GM12878 (cell line): ENCODE data around the gene LTBP2. TPM values are rescaled to one million over a fixed set of nuclear protein-coding genes. Genes with fewer than 3 reads are reported as not detected.

Experiments
- ATAC-seq: fragments of 200-7000 bp; cut with Tn5 transposase; 3 replicates; pipeline ENCODE4 v1.9.1; 2020; ENCODE audit warnings: mild to moderate bottlenecking, moderate library complexity
- BruUV-seq: library from RNA; stranded (reverse); fragments of 400-500 nt; replicated peaks from 2 replicates; lab custom pipeline; 2021; lab: Mats Ljungman, UMichigan
- CTCF ChIA-PET: fragments of 300-600 bp; sonication (Branson Sonifier 250); formaldehyde crosslinking; extraction: SDS; loops from one replicate; lab custom pipeline; 2021; ENCODE audit warnings: inconsistent platforms; lab: Yijun Ruan, JAX
- POLR2A ChIA-PET: fragments of 350-600 bp; formaldehyde crosslinking; extraction: SDS; loops from one replicate; lab custom pipeline; 2021; ENCODE audit warnings: inconsistent platforms; lab: Charles Lee
- RAD21 ChIA-PET: fragments of 300-600 bp; sonication (Branson Sonifier 250); formaldehyde crosslinking; loops from one replicate; lab custom pipeline; 2023; ENCODE audit warnings: antibody characterized with exemption; ENCODE audit not compliant: unreplicated experiment; lab: Charles Lee
- SMC1A ChIA-PET: fragments of 300-600 bp; sonication (Branson Sonifier 250); formaldehyde crosslinking; loops from one replicate; lab custom pipeline; 2023; ENCODE audit not compliant: unreplicated experiment, uncharacterized antibody; lab: Charles Lee
- DNase-seq: peaks from one replicate; pipeline ENCODE4 v3.0.0-alpha.2; 2011; ENCODE audit warnings: low read depth, low spot score
- FAIRE-seq: peaks from 3 replicates; lab custom pipeline; 2011; peaks lifted over from hg19 to GRCh38; lab: Jason Lieb, UNC
- H2AFZ ChIP-seq: 2 replicates; pipeline ENCODE4 v1.6.0; 2011; ENCODE audit warnings: low read depth, low read length, control low read depth; ENCODE audit not compliant: control insufficient read depth
- H3K27ac ChIP-seq: 2 replicates; pipeline ENCODE4 v1.5.1; 2011; ENCODE audit warnings: control low read depth; ENCODE audit not compliant: control insufficient read depth, insufficient read depth
- H3K27me3 ChIP-seq, 2 experiments: replicated peaks in 1 of 2; 2 replicates each; pipeline versions ENCODE4 v1.6.0 to v1.6.1; 2011; ENCODE audit warnings: low read length in 1 of 2; ENCODE audit not compliant: control insufficient read depth in 2 of 2, insufficient read depth in 2 of 2
- H3K36me3 ChIP-seq, 2 experiments: 2 replicates each; pipeline ENCODE4 v1.5.1; 2011; ENCODE audit warnings: low read length in 1 of 2; ENCODE audit not compliant: control insufficient read depth in 2 of 2, insufficient read depth in 2 of 2
- H3K4me1 ChIP-seq: 2 replicates; pipeline ENCODE4 v1.6.1; 2011; ENCODE audit warnings: mild to moderate bottlenecking, low read length, moderate library complexity, mixed read lengths; ENCODE audit not compliant: control insufficient read depth, insufficient read depth
- H3K4me2 ChIP-seq: 2 replicates; pipeline ENCODE4 v1.6.0; 2011; ENCODE audit warnings: control low read depth; ENCODE audit not compliant: control insufficient read depth, insufficient read depth
- H3K4me3 ChIP-seq: fragments of 200-600 bp; sonication (generic); 2 replicates; pipeline ENCODE4 v1.5.1; 2016
- H3K79me2 ChIP-seq: 2 replicates; pipeline ENCODE4 v1.6.0; 2011; ENCODE audit warnings: low read length; ENCODE audit not compliant: control insufficient read depth, insufficient read depth
- H3K9ac ChIP-seq: 2 replicates; pipeline ENCODE4 v1.8.0; 2011; ENCODE audit warnings: low read length, control low read depth, mixed read lengths; ENCODE audit not compliant: control insufficient read depth, insufficient read depth
- H3K9me3 ChIP-seq: replicated peaks from 3 replicates; pipeline ENCODE4 v1.5.1; 2011; ENCODE audit warnings: mild to moderate bottlenecking, low read length; ENCODE audit not compliant: control insufficient read depth, insufficient read depth
- H4K20me1 ChIP-seq: 2 replicates; pipeline ENCODE4 v1.6.0; 2011; ENCODE audit not compliant: control insufficient read depth, insufficient read depth
- BMI1 ChIP-seq: fragments of 450-650 bp; IDR thresholded peaks from 2 replicates; pipeline ENCODE4 v1.6.1; 2016; ENCODE audit warnings: mild to moderate bottlenecking, moderate library complexity, borderline replicate concordance
- CBX3 ChIP-seq: fragments of 200-600 bp; sonication (generic); IDR thresholded peaks from 2 replicates; pipeline ENCODE4 v1.6.1; 2016; ENCODE audit warnings: low read depth, borderline replicate concordance
- ELK1 ChIP-seq: IDR thresholded peaks from 2 replicates; pipeline ENCODE4 v1.6.1; 2012; ENCODE audit warnings: low read depth, low read length, improper control_type of control experiment
- ESRRA ChIP-seq: IDR thresholded peaks from 2 replicates; pipeline ENCODE4 v1.6.1; 2012; ENCODE audit warnings: mild to moderate bottlenecking, low read length, improper control_type of control experiment
- HDGF ChIP-seq: fragments of 450-650 bp; IDR thresholded peaks from 2 replicates; pipeline ENCODE4 v1.6.1; 2016; ENCODE audit warnings: antibody characterized with exemption
- NBN ChIP-seq: fragments of 450-650 bp; IDR thresholded peaks from 2 replicates; pipeline ENCODE4 v1.6.1; 2016
- RCOR1 ChIP-seq: conservative IDR thresholded peaks from 2 replicates; pipeline ENCODE4 v1.6.1; 2012; ENCODE audit warnings: low read depth, low read length, improper control_type of control experiment
- RELA ChIP-seq: fragments of 450-650 bp; IDR thresholded peaks from 2 replicates; pipeline ENCODE4 v1.8.0; 2014; ENCODE audit warnings: borderline replicate concordance; ENCODE audit not compliant: partially characterized antibody
- RELB ChIP-seq: fragments of 450-650 bp; IDR thresholded peaks from 2 replicates; pipeline ENCODE4 v1.6.1; 2017; ENCODE audit warnings: low read depth, mild to moderate bottlenecking, moderate library complexity
- SREBF2 ChIP-seq: IDR thresholded peaks from 2 replicates; pipeline ENCODE4 v1.6.1; 2012; ENCODE audit warnings: mild to moderate bottlenecking, low read length
- ZBTB11 ChIP-seq: fragments of 450-650 bp; formaldehyde crosslinking; IDR thresholded peaks from 2 replicates; pipeline ENCODE4 v1.5.0; 2022; ENCODE audit warnings: mild to moderate bottlenecking, missing genetic modification characterization
- WGBS: methylation state at CpG from one replicate; pipeline ENCODE4 v1.1.6; 2016; ENCODE audit warnings: low lambda C conversion rate; ENCODE audit not compliant: insufficient replicate concordance, insufficient coverage; ENCODE audit errors: missing lambda C conversion rate; 5-methylcytosine and 5-hydroxymethylcytosine counted together
- in situ Hi-C: fragments of 300-500 bp; cut with MboI; formaldehyde crosslinking; loops from 9 replicates; pipeline ENCODE4 v1.14.3; 2018; ENCODE audit warnings: mixed read lengths
- intact Hi-C: fragments of 100-400 bp; cut with micrococcal nuclease; formaldehyde crosslinking; loops from one replicate; pipeline ENCODE4 v1.14.2; 2022; ENCODE audit not compliant: unreplicated experiment
- polyA plus RNA-seq, 11 experiments: library from polyadenylated mRNA; depleted of rRNA in 4 of 11; unstranded in 6 of 11; stranded (reverse) in 5 of 11; fragments of >200 nt; fragmentation: Nextera tagmentation in 4 of 11; fragmentation: Illumina TruSeq in 1 of 11; extraction: Ambion mirVana in 4 of 11; extraction: Trizol in 1 of 11; gene quantifications; 1 replicate in 1 of 11; 2 replicates in 10 of 11; pipeline versions ENCODE4 v1.2.1 to v1.2.3, GENCODE V29; 2011 to 2016; ENCODE audit warnings: inconsistent platforms in 2 of 11, missing spikeins in 2 of 11, low read depth in 1 of 11
- total RNA-seq, 4 experiments: library from RNA; depleted of rRNA in 3 of 4; stranded (reverse); fragments of >200 nt in 3 of 4; fragmentation: Illumina TruSeq in 1 of 4; extraction: Trizol in 1 of 4; gene quantifications; 2 replicates each; pipeline versions ENCODE4 v1.2.1 to v1.2.3, GENCODE V29; 2013 to 2021

Gene LTBP2
- total and polyA plus RNA-seq, 10 of the 15 experiments (the other 5 are each of a cell fraction or from before 2014, with no cell fraction given): 0.03 to 0.23 (median 0.06) TPM; not detected in 1

- TF ChIP-seq ESRRA (no peak), RELA (no peak), RELB (no peak), SREBF2 (no peak), RCOR1 (no peak), BMI1 (no peak), ELK1 (no peak), CBX3 (no peak), NBN (no peak), ZBTB11 (CRISPR knock-in tag) (no peak), HDGF (no peak)
- in situ Hi-C loops (no loop called here), intact Hi-C loops (no loop called here)
- no peaks in the 10 kb centered on the region for H3K4me1 ChIP-seq
- ChIA-PET SMC1A (interaction anchor here (0.5 to 1.1 kb wide), 3 partner anchors 21 to 332 kb away, joined by 3 to 5 read pairs (median 3); no protein-coding TSS in a partner anchor), CTCF (interaction anchor here (0.7 to 1.3 kb wide), 7 partner anchors 8 to 1990 kb away, joined by 3 to 4 read pairs (median 3); no protein-coding TSS in a partner anchor), POLR2A (interaction anchor here (0.7 kb wide), 1 partner anchor 1107 kb away, joined by 3 read pairs; no protein-coding TSS in a partner anchor), RAD21 (interaction anchor here (1.1 to 2.0 kb wide), 2 partner anchors 20 to 36 kb away, joined by 3 to 7 read pairs; no protein-coding TSS in a partner anchor)
- no peak for FAIRE-seq
- H3K9me3 ChIP-seq: no peaks in the 10 kb centered on the region
- H3K36me3 ChIP-seq: no peaks in the 10 kb centered on the region
- H3K27ac ChIP-seq: no peak overlapping the region
- H4K20me1 ChIP-seq: no peaks in the 10 kb centered on the region
- H3K27me3 ChIP-seq: no peaks in the 10 kb centered on the region; a peak in 1 of 4 replicates
- no peak for ATAC-seq
- no peaks in the 10 kb centered on the region for H3K79me2 ChIP-seq
- WGBS: 52% methylated on average over 15 of the region's 15 CpGs
- no TSS peak for BruUV-seq
- no peak overlapping the region for H3K4me2 ChIP-seq
- H3K4me3 ChIP-seq: no peak overlapping the region
- H2AFZ ChIP-seq: no peak overlapping the region
- no peak overlapping the region for H3K9ac ChIP-seq
- DNase-seq: no peak
Measured at GRCh38 chr14:74572726-74573301, 39.2 kb downstream of the LTBP2 start.
